Small intestine (tissue), 7 donors: ENCODE results near the gene IFNLR1. TPM values are rescaled to one million over a fixed set of nuclear protein-coding genes. Genes with fewer than 3 reads are reported as not detected.
"Not testable (repeated sequence)": the region's sequence is repeated elsewhere in the genome, so short reads cannot be mapped to it uniquely, and the experiment has no call there.

Experiments
- DNase-seq, 2 donors: peaks; one replicate each; pipeline versions ENCODE4 v3.0.0 to v3.0.0-alpha.2; 2013
- FAIRE-seq: peaks from 2 replicates; lab custom pipeline; 2012; peaks lifted over from hg19 to GRCh38; lab: Jason Lieb, UNC
- H3K27ac ChIP-seq, 3 donors: one replicate each; pipeline ENCODE4 v1.5.1; 2013; ENCODE audit warnings: low read length in 2 of 3, mild to moderate bottlenecking in 2 of 3, control low read depth in 1 of 3, inconsistent platforms in 1 of 3, low read depth in 1 of 3, moderate library complexity in 1 of 3
- H3K27me3 ChIP-seq, 3 donors: one replicate each; pipeline ENCODE4 v1.6.1; 2013; ENCODE audit warnings: low read length in 3 of 3, inconsistent platforms in 1 of 3; ENCODE audit not compliant: control insufficient read depth in 3 of 3, insufficient read depth in 3 of 3
- H3K36me3 ChIP-seq, 3 donors: one replicate each; pipeline ENCODE4 v1.6.1; 2013; ENCODE audit warnings: low read length in 3 of 3, inconsistent platforms in 1 of 3, low read depth in 1 of 3, mild to moderate bottlenecking in 1 of 3, moderate library complexity in 1 of 3; ENCODE audit not compliant: control insufficient read depth in 3 of 3, insufficient read depth in 2 of 3
- H3K4me1 ChIP-seq, 3 donors: one replicate each; pipeline ENCODE4 v1.6.1; 2013; ENCODE audit warnings: low read length in 2 of 3, inconsistent platforms in 1 of 3, low read depth in 1 of 3, mild to moderate bottlenecking in 1 of 3, moderate library complexity in 1 of 3; ENCODE audit not compliant: control insufficient read depth in 3 of 3, insufficient read depth in 2 of 3
- H3K4me3 ChIP-seq, 3 donors: one replicate each; pipeline ENCODE4 v1.5.1; 2013; ENCODE audit warnings: low read length in 3 of 3, control low read depth in 1 of 3, inconsistent platforms in 1 of 3, low read depth in 1 of 3, mild to moderate bottlenecking in 1 of 3, moderate library complexity in 1 of 3
- H3K9me3 ChIP-seq, 2 donors: one replicate each; pipeline ENCODE4 v1.6.1; 2013; ENCODE audit warnings: low read depth in 1 of 2, low read length in 1 of 2; ENCODE audit not compliant: control insufficient read depth in 2 of 2, insufficient read depth in 1 of 2
- WGBS, 3 donors: extraction: QIAGEN DNeasy Blood & Tissue Kit; methylation state at CpG; one replicate each; pipeline ENCODE4 v1.1.7; 2013; 5-methylcytosine and 5-hydroxymethylcytosine counted together
- polyA plus RNA-seq, 4 donors: library from polyadenylated mRNA; stranded (reverse) in 3 of 4; unstranded in 1 of 4; fragments of 200-250 nt in 3 of 4; fragments of 120-200 nt in 1 of 4; gene quantifications; one replicate each; pipeline versions ENCODE4 v1.2.1 to v1.2.3, GENCODE V29; 2013
- donor health status: healthy with polysubstance abuse.
- donor health status: control.
- donor health status: control.
- donor health status: Bipolar disorder and iron deficiency.
- donor health status: healthy.

The IFNLR1 gene
- polyA plus RNA-seq, 4 donors = 4.8 to 9.8 (median 6.9) TPM

- DNase-seq (no peak), FAIRE-seq (no peak)
- H3K36me3 ChIP-seq = no peaks in the 10 kb centered on the region
- H3K4me1 ChIP-seq = peaks cover 0 to 2% (median 0%) of the 10 kb centered on the region in 3 donors
- no peak overlapping the region for H3K27ac ChIP-seq
- 91 to 95% (median 94%) methylated on average over 5 of the region's 5 CpGs for WGBS, 3 donors
- peaks cover 0 to 3% (median 0%) of the 10 kb centered on the region in 3 donors for H3K27me3 ChIP-seq
- peaks cover 0 to 7% of the 10 kb centered on the region in 2 donors for H3K9me3 ChIP-seq
- no peak overlapping the region for H3K4me3 ChIP-seq
These were observed 22.0 kb upstream of the IFNLR1 start for GRCh38 chr1:24209097-24209496.

GRCh38 chr1:24207709-24208108, 20.6 kb upstream of the IFNLR1 start:
- DNase-seq (no peak), FAIRE-seq (no peak)
- Histone ChIP-seq H3K27ac (no peak overlapping the region), H3K27me3 (no peaks in the 10 kb centered on the region), H3K4me3 (no peak overlapping the region), H3K36me3 (no peaks in the 10 kb centered on the region), H3K9me3 (peaks cover 0 to 7% of the 10 kb centered on the region in 2 donors), H3K4me1 (peaks cover 0 to 2% (median 0%) of the 10 kb centered on the region in 3 donors)
- 76 to 87% (median 85%) methylated on average over 6 of the region's 6 CpGs for WGBS, 3 donors

GRCh38 chr1:24207395-24207687, 20.3 kb upstream of the IFNLR1 start:
- FAIRE-seq, H3K36me3 ChIP-seq, H3K4me3 ChIP-seq, H3K9me3 ChIP-seq, DNase-seq, H3K27ac ChIP-seq, H3K27me3 ChIP-seq, H3K4me1 ChIP-seq: not testable (repeated sequence)
- 81 to 84% (median 83%) methylated on average over 9 of the region's 9 CpGs for WGBS, 3 donors

- Histone ChIP-seq H3K4me3 (no peak overlapping the region), H3K27me3 (no peaks in the 10 kb centered on the region), H3K9me3 (no peaks in the 10 kb centered on the region), H3K27ac (no peak overlapping the region), H3K36me3 (no peaks in the 10 kb centered on the region), H3K4me1 (peaks cover 0 to 7% (median 0%) of the 10 kb centered on the region in 3 donors)
- FAIRE-seq = no peak
- DNase-seq = peak in 1 of 2 donors; percentile 38
- whole genome bisulfite sequencing, 3 donors = 55 to 64% (median 58%) methylated on average over 12 of the region's 12 CpGs
These were observed 19.7 kb upstream of the IFNLR1 start for GRCh38 chr1:24206516-24207394.

- no peak overlapping the region for H3K27ac ChIP-seq
- H3K36me3 ChIP-seq = no peaks in the 10 kb centered on the region
- no peaks in the 10 kb centered on the region for H3K27me3 ChIP-seq
- DNase-seq = no peak
- H3K4me1 ChIP-seq = peaks cover 0 to 7% (median 0%) of the 10 kb centered on the region in 3 donors
- FAIRE-seq = no peak
- no peak overlapping the region for H3K4me3 ChIP-seq
- no peaks in the 10 kb centered on the region for H3K9me3 ChIP-seq
- 65 to 77% (median 71%) methylated on average over 12 of the region's 12 CpGs for WGBS, 3 donors
These were observed 19.0 kb upstream of the IFNLR1 start for GRCh38 chr1:24206083-24206464.

- 51 to 72% (median 58%) methylated on average over 8 of the region's 8 CpGs for WGBS, 3 donors
- H3K4me3 ChIP-seq = no peak overlapping the region
- H3K4me1 ChIP-seq = peaks cover 0 to 7% (median 0%) of the 10 kb centered on the region in 3 donors
- no peaks in the 10 kb centered on the region for H3K27me3 ChIP-seq
- DNase-seq = peak in 1 of 2 donors; percentile 61
- H3K27ac ChIP-seq = no peak overlapping the region
- no peak for FAIRE-seq
- H3K9me3 ChIP-seq = no peaks in the 10 kb centered on the region
- no peaks in the 10 kb centered on the region for H3K36me3 ChIP-seq
These were observed 18.4 kb upstream of the IFNLR1 start for GRCh38 chr1:24205345-24206082.

GRCh38 chr1:24204116-24204515, 17.0 kb upstream of the IFNLR1 start:
- Histone ChIP-seq H3K9me3 (no peaks in the 10 kb centered on the region), H3K4me1 (peaks cover 0 to 11% (median 0%) of the 10 kb centered on the region in 3 donors), H3K27me3 (no peaks in the 10 kb centered on the region), H3K4me3 (no peak overlapping the region), H3K36me3 (no peaks in the 10 kb centered on the region), H3K27ac (no peak overlapping the region)
- WGBS, 3 donors = 88 to 98% (median 94%) methylated on average over 8 of the region's 8 CpGs
- DNase-seq = no peak
- no peak for FAIRE-seq

- Histone ChIP-seq H3K36me3 (no peaks in the 10 kb centered on the region), H3K27ac (peak overlapping the region in 2 of 3 donors; percentile 16 to 64), H3K4me1 (peaks cover 0 to 11% (median 0%) of the 10 kb centered on the region in 3 donors), H3K9me3 (no peaks in the 10 kb centered on the region), H3K27me3 (no peaks in the 10 kb centered on the region), H3K4me3 (no peak overlapping the region)
- DNase-seq (peak in 1 of 2 donors; percentile 48), FAIRE-seq (no peak)
- 48 to 58% (median 58%) methylated on average over 10 of the region's 10 CpGs for WGBS, 3 donors
These were observed 16.3 kb upstream of the IFNLR1 start for GRCh38 chr1:24203404-24203803.
